ENCODE data around the gene STK10. TPM values are rescaled to one million over a fixed set of nuclear protein-coding genes. Genes with fewer than 3 reads are reported as not detected.

STK10 gene
- polyA plus RNA-seq, 3 donors, result 13.3 to 15.9 (median 15.6) TPM

DNA sequence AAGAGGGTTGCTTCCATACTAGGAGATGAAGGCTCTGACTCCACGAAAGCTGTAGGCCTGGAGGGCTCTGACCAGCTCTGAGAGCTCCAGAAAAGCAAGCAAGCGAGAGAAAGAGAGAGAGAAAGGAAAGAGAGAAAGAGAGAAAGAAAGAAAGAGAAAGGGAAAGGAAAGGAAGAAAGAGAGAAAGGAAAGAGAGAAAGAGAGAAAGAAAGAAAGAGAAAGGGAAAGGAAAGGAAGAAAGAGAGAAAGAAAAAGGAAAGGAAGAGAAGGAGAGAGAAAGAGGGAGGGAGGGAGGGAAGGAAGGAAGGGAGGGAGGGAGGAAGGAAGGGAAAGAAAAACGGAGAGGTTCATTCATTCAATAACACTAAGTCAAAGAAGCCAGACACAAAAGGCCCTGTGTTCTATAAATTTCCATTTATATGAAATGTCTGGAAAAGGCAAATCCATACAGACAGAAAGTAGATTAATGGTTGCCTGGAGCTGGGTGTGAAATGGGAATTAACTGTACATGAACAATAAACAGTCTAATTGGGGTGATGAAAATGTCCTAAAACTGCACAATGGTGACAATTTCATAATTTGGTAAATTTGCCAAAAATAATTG lies 1.8 kb upstream of the STK10 start:
- DNase-seq (ENCODE audit: low read depth in 3 of 3, low spot score in 2 of 3), result no peak

DNA sequence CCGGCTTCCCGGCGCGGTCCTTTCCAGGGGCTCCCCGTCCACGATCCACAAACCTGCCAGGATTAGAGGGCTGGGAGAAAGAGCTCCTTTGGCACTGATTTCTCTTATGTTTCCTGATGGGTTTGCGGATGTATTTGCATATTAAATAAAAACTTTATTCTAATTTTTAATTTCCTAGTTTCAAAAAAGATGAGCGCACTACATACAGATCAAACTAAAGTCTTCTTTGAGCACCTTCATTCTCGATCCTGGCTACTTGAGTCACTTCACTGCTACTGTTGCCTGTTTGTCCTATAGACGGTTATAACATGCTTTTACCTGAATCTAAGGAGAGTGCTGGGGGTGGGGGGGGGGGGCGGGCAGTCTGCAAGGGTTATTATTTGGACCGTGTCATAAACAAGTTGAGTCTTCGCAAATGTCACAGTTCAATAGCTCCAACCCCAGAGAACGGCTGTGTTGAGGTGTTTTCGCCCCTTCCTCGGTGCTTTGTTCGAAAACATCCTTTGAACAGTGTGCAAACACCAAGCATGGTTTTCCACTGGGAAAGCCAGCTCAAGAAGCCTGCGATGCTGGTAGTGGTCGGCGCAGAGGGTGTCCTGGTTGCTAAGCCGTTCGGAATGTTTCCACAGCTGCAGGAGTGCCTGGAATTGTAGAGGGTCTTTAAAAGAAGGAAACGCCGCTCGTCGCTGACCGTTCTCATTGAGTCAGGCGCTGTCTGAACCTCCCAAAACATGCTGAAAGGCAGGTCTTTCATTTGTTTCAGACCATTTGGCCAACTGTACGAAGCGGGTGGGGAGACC lies 1.1 kb upstream of the STK10 start:
- no peak for DNase-seq (ENCODE audit: low read depth in 3 of 3, low spot score in 2 of 3)

DNA sequence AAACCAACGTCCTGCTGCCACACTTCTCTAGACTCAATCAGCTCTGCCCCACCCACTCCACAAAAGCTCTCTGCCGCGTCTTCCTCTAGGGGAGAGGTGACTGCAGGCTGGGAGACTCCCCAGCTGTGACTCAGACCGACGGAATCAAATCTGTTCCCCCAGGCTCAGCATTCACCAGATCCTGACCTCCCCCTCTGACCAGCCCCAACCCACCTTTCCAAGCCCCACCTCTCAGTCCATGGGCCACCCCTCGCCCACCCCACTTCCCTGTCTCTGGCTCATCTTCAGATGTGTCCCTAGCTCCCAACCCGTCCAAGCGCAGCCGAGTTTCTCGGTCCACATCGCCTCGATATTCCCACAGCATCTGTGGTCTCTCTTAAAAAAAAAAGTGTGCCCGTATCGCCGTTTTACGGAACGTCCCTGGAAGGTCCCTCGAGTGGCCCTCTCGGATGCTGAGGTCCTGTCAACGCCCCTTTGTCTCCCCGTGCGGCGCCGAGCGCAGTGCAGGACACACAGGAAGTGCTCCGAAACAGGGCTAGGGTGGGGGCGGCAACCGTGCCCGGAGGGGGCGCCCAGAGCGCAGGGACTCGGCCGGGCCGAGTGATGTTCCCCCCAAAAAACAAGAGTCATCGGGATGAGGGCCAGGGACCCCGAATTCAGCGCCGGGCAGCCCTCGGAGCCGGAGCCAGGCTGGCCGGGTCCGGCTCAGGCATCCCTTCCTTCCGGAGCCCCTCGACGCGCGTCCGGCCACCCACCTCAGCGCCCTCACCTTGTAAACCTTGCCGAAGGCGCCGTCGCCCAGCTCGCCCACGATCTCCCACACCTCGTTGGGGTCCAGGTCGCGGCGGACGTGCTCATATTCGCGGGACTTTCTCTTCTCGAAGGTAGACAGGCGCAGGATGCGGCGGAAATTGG lies 649 bp downstream of the STK10 start:
- no peak for DNase-seq (ENCODE audit: low read depth in 3 of 3, low spot score in 2 of 3)

DNA sequence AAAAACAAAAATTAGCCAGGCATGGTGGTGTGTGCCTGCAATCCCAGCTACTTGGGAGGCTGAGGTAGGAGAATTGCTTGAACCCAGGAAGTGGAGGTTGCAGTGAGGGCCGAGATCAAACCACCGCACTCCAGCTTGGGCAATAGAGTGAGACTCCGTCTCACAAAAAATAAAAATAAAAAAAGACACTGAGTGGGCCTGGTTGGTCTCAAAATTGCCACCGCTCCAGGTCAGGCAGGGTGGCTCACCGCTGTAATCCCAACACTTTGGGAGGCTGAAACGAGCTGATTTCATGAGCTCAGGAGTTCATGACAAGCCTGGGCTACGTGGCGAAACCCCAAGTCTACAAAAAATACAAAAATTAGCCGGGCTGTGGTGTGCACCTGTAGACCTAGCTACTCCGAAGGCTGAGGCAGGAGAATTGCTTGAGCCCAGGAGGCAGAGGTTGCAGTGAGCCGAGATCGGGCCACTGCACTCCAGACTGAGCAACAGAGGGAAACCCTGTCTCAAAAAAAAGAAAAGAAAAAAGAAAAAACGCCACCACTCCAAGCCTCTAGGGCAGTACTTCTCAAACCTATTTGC lies 1.8 kb downstream of the STK10 start:
- no peak for DNase-seq (ENCODE audit: low read depth in 3 of 3, low spot score in 2 of 3)

DNA sequence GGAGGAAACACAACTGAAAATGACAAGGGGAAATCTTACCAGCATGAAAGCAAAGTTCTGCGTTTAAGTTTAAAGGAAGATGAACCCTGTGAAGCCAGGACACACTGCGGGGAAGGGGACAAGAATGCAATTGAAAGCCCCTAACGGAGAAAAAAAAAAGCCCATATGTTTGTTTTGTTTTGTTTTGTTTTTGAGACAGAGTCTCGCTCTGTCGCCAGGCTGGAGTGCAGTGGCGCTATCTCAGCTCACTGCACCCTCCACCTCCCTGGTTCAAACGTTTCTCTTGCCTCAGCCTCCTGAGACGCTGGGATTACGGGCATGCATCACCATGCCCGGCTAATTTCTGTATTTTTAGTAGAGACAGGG lies 2.9 kb downstream of the STK10 start:
- DNase-seq (ENCODE audit: low read depth in 3 of 3, low spot score in 2 of 3), result no peak

DNA sequence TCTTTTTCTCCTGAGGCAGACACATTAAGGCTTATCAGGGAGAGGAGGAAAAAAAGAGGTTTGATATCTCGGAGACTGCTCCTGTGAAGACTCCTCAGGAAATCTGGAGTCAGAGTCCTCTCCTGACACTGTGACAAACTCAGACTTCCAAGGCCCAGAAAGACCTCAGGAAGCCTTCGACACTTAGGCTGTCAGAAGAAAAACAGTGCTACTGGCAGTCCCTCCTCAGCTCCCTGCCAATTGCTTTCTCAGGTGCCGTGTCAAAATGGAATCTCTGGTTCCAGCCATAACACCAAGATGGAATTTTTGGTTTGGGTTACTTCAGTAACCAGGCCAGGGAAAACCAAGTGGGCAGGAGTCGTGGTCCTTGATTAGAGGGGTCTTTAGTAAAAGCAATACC lies 4.1 kb downstream of the STK10 start:
- no peak for DNase-seq (ENCODE audit: low read depth in 3 of 3, low spot score in 2 of 3)

DNA sequence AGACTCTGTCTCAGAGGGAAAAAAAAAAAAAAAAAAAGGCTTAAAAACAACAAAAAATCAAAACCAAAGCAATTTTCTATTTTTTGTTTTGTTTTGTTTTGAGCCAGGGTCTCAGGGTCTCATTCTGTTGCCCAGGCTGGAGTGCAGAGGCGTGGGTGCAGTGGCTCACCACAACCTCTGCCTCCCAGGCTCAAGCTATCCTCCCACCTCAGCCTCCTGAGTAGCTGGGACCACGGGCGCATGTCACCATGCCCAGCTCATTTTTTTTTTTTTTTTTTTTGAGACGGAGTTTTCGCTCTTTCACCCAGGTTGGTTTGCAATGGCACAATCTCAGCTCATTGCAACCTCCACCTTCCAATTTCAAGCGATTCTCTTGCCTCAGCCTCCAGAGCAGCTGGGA lies 5.7 kb downstream of the STK10 start:
- no peak for DNase-seq (ENCODE audit: low read depth in 3 of 3, low spot score in 2 of 3)

DNA sequence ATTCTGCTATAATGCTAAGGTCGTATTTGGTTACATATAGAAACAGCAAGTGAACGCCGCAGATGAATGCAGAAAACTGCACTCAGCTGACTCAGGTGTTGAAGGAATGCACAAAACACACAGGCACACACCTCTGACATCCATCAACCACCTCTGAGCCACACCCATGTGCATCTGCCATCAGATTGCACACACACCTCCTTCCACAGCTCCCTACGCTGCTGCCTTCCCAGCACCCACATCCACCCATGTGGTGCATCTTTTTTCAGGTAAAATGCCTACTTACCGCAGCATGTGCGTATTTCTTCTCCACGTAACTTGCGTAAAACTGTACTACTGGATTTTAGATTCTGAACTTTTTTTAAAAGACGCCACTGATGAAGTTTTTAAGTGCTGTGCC lies 7.1 kb downstream of the STK10 start:
- no peak for DNase-seq (ENCODE audit: low read depth in 3 of 3, low spot score in 2 of 3)

DNA sequence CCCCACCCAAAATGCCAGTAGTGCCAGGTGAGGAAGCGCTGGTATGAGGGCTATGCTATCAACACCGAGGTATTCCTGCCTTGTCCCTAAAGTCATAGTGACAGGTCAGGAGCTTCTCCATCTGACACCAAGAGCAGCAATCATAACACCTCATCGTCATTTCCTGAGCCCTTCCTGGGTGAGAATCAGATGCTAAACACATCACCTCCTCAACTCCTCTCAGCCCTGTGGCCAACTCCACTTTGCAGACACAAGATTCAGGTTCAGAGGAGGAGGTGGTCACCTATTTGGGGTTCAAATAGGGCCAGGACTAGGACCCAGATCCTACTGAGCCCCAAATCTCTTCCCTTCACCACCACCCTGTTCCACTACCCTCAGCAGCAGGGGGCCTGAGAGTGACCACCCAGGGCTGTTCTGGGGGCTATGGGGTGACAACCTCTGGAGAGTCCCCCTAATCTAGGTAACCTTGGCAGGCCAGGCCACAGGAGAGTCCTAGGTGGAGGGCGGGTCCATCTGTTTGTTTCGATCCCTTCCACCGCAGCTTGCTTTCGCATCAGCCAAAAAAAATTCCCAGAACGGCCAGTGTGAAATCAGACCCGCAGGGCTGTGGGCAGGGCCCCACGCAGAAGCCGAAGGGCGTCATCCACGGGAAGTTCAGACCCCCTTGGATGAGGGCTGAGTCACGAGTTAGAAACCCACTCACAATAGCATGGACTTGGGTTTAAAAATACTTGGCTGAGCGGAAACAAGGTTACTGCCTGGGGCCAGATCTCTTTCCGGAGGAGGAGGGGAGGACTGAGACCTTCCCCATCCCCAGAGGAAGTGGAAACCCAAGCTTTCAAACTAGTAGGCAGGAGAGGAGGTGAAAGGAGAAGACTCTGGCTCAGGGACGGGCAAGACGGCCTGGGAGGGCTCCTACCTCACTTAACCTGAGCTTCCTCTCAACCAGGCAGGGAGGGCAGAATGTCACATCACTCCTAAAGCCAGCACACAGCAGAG lies 8.7 kb downstream of the STK10 start:
- DNase-seq (ENCODE audit: low read depth in 3 of 3, low spot score in 2 of 3), result peak in 1 of 3 donors; percentile 51

DNA sequence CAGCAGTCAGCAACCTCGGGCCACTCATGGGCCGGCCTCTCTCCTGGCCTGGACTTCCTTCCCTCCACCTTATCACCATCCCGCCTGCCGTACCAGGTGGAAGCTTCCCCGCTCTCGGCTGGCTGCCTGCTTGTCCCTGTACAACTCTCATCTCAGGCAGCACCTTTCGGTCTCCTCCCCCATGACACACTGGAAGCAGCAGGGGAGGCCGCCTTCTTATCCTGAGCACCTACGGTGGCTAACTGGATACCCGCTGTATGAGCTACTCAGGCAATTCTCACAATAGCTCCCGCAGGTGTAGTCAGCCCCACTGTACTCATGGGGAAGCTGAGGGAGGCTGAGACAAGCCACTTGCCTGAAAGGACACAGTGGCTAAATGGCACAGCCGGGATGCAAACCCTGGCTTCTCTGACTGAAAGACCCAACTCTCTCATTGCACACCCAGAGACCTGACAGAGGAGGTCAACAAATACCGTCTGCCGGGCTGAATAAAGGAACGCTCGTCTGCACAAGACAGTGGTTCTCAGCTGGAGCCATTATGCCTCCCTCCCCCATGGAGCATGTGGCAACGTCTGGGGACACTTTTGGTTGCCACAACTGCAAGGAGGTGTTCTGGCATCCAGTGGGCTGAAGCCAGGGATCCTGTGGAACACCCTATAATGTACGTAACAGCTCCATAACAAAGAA lies 9.6 kb downstream of the STK10 start:
- DNase-seq (ENCODE audit: low read depth in 3 of 3, low spot score in 2 of 3), result no peak

DNA sequence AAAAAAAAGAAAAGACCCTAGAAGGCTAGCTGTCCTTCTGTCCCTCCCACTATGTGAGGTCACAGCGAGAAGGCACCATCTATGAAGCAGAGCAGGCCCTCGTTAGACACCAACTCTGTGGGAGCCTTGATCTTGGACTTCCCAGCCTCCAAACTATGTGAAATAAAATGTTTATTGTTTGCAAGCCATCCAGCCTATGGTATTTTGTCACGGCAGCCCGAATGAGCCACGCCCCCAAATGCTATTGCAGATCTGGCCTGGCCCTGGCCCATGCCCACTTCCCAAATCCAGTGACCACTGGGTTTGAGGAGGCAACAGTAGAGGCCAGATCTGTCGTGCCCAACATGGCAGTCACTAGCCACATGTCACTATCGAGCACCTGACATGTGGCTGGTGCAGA lies 10.8 kb downstream of the STK10 start:
- no peak for DNase-seq (ENCODE audit: low read depth in 3 of 3, low spot score in 2 of 3)

DNA sequence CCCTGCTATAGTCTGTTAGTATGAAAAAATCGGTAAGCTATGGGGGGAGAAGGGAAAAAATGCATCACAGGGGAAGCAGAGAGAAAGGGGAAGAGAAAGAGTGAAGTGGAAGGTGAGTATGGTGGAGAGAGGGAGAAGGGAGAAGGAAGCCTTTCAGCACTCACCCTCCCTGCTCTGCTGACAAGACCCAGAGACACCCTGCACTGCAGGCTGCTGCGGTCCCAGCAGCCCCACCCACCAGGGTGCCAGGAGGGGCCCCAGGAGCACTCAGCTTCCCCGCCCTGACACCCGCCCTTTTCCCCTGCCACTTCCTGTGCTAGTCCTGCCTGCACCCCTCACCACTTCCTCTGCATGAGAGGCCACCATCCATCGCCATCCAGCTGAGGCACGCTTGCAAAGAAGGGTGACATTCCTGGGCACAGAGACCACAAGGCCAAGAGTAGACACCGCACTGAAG lies 12.7 kb downstream of the STK10 start:
- DNase-seq (ENCODE audit: low read depth in 3 of 3, low spot score in 2 of 3), result no peak

DNA sequence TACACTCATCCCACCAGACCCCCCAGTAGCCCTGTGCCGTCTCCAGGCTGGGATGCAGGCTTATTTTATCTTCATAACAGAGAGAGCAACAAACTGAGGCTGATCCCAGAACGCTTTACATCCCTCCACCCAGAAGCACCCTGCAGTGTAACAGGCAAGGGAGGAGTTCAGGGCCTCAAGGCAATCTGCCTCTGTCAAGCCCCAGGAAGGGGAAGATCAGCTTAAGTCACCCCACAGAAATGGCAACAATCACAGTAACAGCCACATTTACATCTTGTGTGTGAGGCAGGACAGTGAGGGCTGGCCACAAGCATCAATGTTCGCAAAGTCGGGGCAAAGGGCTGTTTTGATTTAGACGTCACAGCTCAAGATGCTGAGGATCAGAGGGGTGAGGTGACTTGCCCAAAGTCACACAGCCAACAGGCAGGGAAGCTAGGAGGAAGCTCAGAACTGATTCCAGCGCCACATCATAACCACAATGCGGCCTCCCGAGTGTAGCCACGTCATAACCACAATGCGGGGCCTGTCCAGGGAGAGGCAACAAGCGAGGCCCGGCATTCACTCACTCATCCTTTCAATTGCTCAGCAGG lies 14.4 kb downstream of the STK10 start:
- no peak for DNase-seq (ENCODE audit: low read depth in 3 of 3, low spot score in 2 of 3)

DNA sequence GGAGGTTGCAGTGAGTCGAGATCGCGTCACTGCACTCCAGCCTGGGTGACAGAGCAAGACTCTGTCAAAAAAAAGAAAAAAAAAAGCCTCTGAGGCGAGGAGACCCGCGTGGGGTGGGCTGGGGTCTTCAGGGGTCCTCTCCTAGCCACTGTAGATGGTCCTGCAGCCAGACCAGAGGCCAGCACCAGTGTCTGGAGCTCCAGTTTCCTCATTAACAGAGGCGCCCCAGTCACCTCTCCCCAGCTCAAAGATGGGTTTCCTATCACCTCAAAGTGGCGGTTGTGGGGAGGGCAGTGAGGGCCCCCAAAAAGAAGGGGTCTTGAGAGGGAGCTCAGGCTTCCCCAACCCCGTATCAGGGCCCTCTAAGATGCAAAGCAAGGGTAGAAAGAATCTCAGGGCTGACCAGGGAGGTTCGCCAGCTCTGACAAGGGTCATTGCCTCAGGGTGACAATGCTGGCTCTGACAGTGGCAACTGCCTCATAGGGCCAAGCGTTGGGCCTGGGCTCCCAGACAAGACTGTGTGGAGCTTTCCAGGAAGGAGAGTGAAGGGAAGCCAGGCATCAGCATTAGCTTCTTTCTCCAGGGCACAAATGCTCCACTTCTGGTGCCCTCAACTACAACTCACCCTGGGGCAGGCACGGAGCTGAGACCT lies 15.0 kb downstream of the STK10 start:
- no peak for DNase-seq (ENCODE audit: low read depth in 3 of 3, low spot score in 2 of 3)

DNA sequence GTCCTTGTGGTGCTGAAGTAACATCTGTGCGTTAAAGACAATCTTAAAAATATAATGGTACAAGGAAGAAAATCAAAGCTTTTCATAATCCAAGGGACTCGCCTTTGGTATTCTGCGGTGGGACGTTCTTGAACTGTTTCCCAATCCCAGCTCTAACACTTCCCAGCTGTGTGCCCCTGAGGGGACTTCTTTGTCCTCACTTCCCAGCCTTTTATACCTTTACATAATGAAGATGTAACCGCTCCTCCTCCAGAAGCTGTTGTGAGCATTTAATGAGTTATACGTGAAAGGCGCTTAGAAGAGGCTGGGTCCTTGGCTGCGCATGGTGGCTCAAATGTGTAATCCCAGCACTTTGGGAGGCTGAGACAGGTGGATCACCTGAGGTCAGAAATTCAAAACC lies 16.9 kb downstream of the STK10 start:
- DNase-seq (ENCODE audit: low read depth in 3 of 3, low spot score in 2 of 3), result no peak

DNA sequence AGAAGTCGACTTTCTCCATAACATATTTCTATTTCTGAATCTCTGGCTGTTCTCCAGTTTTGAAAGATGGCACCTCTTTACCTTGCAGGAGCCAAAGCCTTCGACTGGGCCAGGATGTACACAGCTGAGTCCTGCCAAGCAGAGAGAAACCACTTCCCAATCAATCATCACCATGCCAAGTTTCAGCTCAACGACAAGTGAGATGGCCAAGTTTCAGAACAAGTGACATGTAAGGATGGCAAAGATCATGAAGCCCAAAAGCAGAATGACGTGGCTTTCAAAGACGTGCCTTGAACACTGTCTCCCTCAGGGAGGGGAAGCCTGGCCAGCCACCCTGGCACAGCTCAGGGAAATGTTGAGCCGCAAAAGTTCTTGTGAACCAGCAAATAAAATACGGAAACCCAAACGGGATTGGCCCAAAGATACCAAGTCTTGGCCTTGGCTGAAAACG lies 17.7 kb downstream of the STK10 start:
- DNase-seq (ENCODE audit: low read depth in 3 of 3, low spot score in 2 of 3), result no peak

DNA sequence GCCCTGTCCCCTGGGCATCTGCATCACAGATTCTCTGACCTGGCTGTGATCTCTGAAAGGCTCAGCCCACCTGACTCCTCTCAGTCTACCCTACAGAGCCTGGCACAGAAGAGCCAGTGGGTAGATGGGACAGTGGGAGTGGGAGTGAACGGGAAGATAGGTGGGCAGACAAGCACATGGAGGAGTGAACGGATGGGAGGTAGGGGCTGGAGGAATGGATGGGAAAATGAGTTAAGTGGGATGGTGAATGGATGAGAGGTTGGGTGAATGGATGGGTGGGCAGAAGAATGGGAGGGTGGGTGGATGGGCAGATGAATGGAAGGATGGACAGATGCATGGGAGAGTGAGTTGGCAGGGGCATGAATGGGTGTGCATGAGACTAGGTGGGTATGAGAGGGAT lies 18.8 kb downstream of the STK10 start:
- no peak for DNase-seq (ENCODE audit: low read depth in 3 of 3, low spot score in 2 of 3)

DNA sequence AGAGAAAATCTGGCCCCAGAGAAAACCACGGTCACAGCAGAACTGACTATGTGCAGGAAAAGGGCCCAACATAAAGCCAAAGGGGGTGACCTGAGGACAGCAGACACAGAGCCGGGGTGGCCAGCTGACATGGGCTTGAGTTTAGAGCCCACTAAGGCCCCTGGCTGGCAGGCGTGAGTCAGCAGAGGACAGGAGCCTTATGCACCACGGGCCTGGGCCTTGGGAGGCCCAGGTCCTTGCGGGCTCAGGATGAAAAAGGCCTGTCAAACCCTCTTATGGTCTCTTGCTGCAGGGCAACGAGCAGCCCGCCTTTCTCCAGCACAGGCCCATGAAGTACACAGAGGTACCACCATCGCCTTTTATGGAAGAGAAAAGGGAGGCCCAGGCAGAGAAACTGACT lies 19.7 kb downstream of the STK10 start:
- no peak for DNase-seq (ENCODE audit: low read depth in 3 of 3, low spot score in 2 of 3)
